Epithelial cell of proximal tubule (primary cell): ENCODE results near the gene ERC2. TPM values are rescaled to one million over a fixed set of nuclear protein-coding genes. Genes with fewer than 3 reads are reported as not detected.

Source experiments
- DNase-seq: peaks from one replicate; pipeline ENCODE4 v3.0.0-alpha.2; 2011; ENCODE audit warnings: low read depth
- H3K4me3 ChIP-seq: 2 replicates; pipeline ENCODE4 v1.5.1; 2011; ENCODE audit warnings: low read depth, mild to moderate bottlenecking, low read length
- total RNA-seq: library from RNA; depleted of rRNA; stranded (reverse); fragments of >200 nt; gene quantifications from 2 replicates; pipeline ENCODE4 v1.2.3, GENCODE V29; 2015
- TF ChIP-seq, protein P1 (sequence below): conservative IDR thresholded peaks from 2 replicates; pipeline ENCODE4 v1.5.1; 2012; ENCODE audit warnings: low read depth, mild to moderate bottlenecking, low read length

The ERC2 gene
- total RNA-seq, 1 donor from 2014 or later = 2.7 TPM

DNA sequence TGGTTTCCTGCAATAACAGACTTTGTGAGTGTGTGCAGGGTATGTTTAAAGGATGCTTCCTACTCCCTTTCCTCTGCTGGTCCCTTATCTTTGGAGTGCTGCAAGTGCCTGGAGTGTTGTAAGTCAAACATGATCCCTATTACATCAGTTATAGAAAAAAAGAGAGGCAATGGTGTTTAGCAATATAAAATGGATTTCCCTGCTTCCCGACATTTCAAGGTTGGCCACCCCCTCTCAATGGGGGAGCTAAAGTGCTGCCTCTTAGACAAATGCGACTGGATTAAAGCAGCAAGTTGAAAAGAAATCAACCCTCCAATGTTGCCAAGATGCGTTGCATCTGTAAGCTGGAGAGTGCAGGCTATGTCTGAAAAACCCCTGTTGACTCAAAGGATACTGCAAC is 778.1 kb downstream of the ERC2 start:
- TF ChIP-seq, protein P1, sequence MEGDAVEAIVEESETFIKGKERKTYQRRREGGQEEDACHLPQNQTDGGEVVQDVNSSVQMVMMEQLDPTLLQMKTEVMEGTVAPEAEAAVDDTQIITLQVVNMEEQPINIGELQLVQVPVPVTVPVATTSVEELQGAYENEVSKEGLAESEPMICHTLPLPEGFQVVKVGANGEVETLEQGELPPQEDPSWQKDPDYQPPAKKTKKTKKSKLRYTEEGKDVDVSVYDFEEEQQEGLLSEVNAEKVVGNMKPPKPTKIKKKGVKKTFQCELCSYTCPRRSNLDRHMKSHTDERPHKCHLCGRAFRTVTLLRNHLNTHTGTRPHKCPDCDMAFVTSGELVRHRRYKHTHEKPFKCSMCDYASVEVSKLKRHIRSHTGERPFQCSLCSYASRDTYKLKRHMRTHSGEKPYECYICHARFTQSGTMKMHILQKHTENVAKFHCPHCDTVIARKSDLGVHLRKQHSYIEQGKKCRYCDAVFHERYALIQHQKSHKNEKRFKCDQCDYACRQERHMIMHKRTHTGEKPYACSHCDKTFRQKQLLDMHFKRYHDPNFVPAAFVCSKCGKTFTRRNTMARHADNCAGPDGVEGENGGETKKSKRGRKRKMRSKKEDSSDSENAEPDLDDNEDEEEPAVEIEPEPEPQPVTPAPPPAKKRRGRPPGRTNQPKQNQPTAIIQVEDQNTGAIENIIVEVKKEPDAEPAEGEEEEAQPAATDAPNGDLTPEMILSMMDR = no peak
- DNase-seq = no peak
- H3K4me3 ChIP-seq = no peak overlapping the region

DNA sequence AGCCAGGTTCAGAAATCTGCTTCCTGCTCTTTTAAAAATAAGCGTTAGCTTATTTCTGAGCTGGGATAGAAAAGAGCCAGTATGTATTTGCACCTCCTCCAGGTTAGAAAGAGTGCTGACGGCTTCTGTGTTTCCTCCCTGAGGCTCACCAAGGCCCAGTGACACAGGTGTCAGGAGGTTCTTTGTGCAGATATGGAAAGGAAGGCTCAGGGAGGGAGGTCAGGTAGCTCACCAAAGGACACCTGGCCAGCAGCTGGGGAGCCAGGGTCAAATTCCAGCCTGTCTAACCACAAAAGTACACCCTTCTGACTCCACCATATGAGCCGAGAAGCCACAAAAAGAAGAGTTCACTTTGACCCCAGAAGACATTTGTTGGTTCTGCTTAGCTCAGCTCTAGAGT is 780.1 kb downstream of the ERC2 start:
- TF ChIP-seq, protein P1 = no peak
- no peak overlapping the region for H3K4me3 ChIP-seq
- DNase-seq = no peak

GRCh38 chr3:55687526-55687925 is 780.7 kb downstream of the ERC2 start:
- H3K4me3 ChIP-seq = no peak overlapping the region
- TF ChIP-seq, protein P1 = no peak
- DNase-seq = no peak

DNA sequence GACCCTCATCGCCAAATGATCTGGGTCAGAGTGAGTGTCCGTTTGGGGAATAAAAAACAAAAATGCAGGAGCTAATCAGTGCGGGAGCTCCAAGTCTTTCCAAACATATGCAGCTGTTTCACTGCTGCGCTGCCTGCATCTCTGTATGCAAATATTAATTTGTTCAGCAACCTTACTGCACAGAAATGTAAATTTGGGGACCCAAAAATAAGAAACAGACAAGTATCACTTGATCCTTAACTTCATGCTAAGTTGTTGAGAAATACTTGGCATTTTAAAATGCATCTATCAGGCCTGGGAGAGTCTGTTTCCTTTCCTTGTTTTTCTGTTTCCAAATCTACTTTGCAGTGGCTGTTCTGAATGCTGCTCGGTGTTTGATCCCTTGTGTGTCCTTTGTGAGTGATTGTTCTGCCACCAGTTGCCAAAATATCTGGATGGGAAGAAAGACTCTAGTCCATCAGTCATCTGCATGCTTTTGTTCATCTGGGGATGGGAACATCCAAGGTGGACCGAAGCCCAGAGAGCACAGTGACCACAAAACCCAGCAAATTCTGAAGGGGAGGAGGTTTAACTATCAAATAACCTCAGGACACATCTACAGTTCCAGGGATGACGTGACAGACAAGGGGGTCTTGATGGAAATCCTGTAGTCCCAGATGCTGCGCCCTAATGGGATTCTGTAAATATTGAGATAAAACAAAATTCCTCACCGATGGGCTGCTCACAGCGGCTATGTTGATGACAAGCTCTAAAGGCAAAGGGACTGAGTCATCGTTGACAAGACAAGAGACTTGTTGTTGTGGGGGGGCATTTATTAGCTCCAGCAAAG is 781.6 kb downstream of the ERC2 start:
- TF ChIP-seq, protein P1 = no peak
- DNase-seq = no peak
- H3K4me3 ChIP-seq = no peak overlapping the region

DNA sequence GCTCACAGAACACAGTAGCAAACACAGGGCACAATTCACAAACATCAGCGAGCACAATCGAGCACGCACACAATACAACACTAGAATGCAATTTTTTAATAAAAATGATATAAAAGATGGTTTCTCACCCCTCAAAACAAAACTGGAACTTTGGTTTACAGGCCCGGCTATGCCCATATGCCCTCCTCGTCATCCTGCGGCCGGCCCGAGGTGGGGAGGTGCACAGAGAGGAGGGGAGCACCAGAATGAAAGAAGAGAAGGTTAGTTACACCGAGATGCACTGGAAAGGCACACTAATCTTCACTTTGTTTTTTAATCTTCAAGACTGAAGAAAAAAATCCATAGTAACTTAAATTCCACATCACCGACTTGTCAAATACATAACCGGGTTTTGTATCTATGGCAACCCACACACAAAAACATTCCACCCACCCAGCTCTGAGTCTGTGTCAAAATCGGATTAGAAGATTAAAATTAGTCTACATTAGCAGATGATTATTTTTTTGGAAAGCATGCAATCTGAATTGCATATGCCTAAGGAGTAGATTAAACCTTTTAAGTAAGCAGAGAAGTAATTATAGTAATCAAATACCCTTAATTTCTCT is 784.5 kb downstream of the ERC2 start:
- H3K4me3 ChIP-seq = no peak overlapping the region
- no peak for DNase-seq
- TF ChIP-seq, protein P1 = no peak

- TF ChIP-seq, protein P1 = no peak
- no peak overlapping the region for H3K4me3 ChIP-seq
- no peak for DNase-seq
These were observed 785.8 kb downstream of the ERC2 start for GRCh38 chr3:55682461-55682860.
